Measurements from ENCODE around the gene PRKAG2.

DNA sequence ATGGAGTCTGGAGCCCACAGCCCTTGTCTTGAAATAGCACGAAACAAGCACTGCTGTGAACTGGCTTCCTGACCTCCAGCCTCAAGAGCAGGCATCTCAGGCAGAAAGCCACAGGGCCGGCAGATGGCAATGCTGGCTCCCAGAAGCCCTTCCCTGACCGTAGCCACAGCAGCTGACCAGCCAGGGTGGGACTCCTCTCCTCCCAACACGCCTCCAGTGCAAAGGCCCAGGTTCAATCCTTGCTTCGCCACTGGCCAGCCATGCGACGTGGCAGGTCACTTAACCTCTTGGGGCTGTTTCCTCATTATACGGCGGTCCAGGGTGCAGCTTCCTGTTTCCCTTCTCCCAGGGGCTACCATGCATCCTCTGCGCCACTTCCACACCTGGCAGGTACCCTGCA is 12.8 kb downstream of the PRKAG2 start:
- TF ChIP-seq TAF1 (IDR thresholded peaks at IDR 0.05; ENCODE audit: low read depth) (no peak), EP300 (IDR thresholded peaks at IDR 0.05; ENCODE audit: borderline replicate concordance) (no peak)
